Activated CD8-positive, alpha-beta T cell treated with anti-CD3 and anti-CD28 coated beads for 36 hours (primary cell): ENCODE measurements around the gene OR2A5. TPM values are rescaled to one million over a fixed set of nuclear protein-coding genes. Genes with fewer than 3 reads are reported as not detected.

ENCODE experiments used
- ATAC-seq: fragments of 200-7000 bp; cut with Tn5 transposase; one replicate; pipeline ENCODE4 v1.10.0; 2021; ENCODE audit warnings: mild to moderate bottlenecking, moderate library complexity
- CTCF ChIA-PET: fragments of 350-600 bp; sonication (Branson Sonifier 250); formaldehyde crosslinking; loops from one replicate; lab custom pipeline; 2021; ENCODE audit warnings: antibody characterized with exemption; lab: Charles Lee
- POLR2A ChIA-PET: fragments of 350-600 bp; sonication (Branson Sonifier 250); formaldehyde crosslinking; loops from one replicate; lab custom pipeline; 2021; ENCODE audit warnings: antibody characterized with exemption; lab: Charles Lee
- DNase-seq: peaks from one replicate; pipeline ENCODE4 v3.0.0-alpha.2; 2020
- H3K27ac Mint-ChIP-seq: one replicate; pipeline ENCODE4 v1.8.0; 2021; ENCODE audit warnings: mild to moderate bottlenecking, mixed read lengths
- H3K27me3 Mint-ChIP-seq: one replicate; pipeline ENCODE4 v1.8.0; 2021; ENCODE audit warnings: mixed read lengths
- H3K36me3 Mint-ChIP-seq: one replicate; pipeline ENCODE4 v1.8.0; 2021; ENCODE audit warnings: low read depth, mixed read lengths
- H3K4me1 Mint-ChIP-seq: one replicate; pipeline ENCODE4 v1.8.0; 2021; ENCODE audit warnings: low read depth, mixed read lengths
- H3K4me3 Mint-ChIP-seq: one replicate; pipeline ENCODE4 v1.8.0; 2021; ENCODE audit warnings: mild to moderate bottlenecking, moderate library complexity, mixed read lengths
- H3K9me3 Mint-ChIP-seq: one replicate; pipeline ENCODE4 v1.8.0; 2021; ENCODE audit warnings: mixed read lengths
- intact Hi-C: fragments of 100-400 bp; cut with micrococcal nuclease; formaldehyde crosslinking; loops from one replicate; pipeline ENCODE4 v1.10.0; 2022
- total RNA-seq, 2 experiments: library from RNA; stranded (reverse); gene quantifications; one replicate each; pipeline ENCODE4 v1.2.3, GENCODE V29; 2021
- TF ChIP-seq, protein P1 (sequence below): fragments of 200-600 bp; IDR thresholded peaks from one replicate; pipeline ENCODE4 v1.8.0; 2022; ENCODE audit warnings: antibody characterized with exemption, mild to moderate bottlenecking

Gene OR2A5
- total RNA-seq, 2 experiments from 2014 or later: not detected

DNA sequence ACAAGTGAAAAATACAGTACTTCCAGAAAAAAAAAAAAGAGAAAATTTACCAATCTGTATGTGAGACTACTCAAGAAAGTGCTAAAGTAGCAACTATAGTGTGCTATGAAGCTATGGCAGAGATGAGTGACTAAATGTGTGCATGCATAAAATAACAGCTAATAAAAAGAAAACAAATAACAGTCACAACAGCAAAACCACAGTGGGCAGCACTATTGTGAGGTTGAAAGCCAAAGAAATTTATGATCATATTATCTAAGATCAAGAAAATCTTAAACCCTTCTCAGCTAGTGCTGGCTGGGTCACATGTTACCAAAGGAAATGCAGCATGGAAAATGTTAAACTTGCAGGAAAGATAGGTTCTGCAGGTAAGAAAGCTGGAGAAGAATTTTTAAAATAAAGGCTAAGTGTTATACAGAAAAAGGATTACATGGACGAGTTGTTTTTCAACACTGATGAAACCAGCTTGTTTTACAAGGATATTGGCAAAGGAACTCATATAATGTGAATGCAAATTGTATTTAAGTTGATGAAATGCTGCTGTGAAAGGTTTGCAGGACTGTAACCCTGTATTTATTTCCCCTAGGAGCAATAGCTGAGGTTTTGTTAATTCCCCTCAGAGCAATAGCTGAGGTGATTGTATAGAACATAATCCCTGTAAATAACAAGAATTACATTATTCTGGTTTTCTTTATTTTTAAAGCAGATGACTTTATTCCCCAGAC, 15.6 kb upstream of the OR2A5 start:
- H3K4me1 Mint-ChIP-seq: no peaks in the 10 kb centered on the region
- DNase-seq (no peak), ATAC-seq (no peak)
- intact Hi-C loops: no loop called here
- TF ChIP-seq, protein P1, sequence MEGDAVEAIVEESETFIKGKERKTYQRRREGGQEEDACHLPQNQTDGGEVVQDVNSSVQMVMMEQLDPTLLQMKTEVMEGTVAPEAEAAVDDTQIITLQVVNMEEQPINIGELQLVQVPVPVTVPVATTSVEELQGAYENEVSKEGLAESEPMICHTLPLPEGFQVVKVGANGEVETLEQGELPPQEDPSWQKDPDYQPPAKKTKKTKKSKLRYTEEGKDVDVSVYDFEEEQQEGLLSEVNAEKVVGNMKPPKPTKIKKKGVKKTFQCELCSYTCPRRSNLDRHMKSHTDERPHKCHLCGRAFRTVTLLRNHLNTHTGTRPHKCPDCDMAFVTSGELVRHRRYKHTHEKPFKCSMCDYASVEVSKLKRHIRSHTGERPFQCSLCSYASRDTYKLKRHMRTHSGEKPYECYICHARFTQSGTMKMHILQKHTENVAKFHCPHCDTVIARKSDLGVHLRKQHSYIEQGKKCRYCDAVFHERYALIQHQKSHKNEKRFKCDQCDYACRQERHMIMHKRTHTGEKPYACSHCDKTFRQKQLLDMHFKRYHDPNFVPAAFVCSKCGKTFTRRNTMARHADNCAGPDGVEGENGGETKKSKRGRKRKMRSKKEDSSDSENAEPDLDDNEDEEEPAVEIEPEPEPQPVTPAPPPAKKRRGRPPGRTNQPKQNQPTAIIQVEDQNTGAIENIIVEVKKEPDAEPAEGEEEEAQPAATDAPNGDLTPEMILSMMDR: no peak
- no peak overlapping the region for H3K27ac Mint-ChIP-seq
- no peaks in the 10 kb centered on the region for H3K36me3 Mint-ChIP-seq
- H3K9me3 Mint-ChIP-seq: no peaks in the 10 kb centered on the region
- CTCF ChIA-PET: interaction anchor here (0.9 to 1.3 kb wide), 5 partner anchors 9 to 95 kb away, joined by 3 to 4 read pairs (median 3); no protein-coding TSS in a partner anchor
- POLR2A ChIA-PET: no interaction called here
- H3K27me3 Mint-ChIP-seq: peaks cover 24% of the 10 kb centered on the region
- no peak overlapping the region for H3K4me3 Mint-ChIP-seq

DNA sequence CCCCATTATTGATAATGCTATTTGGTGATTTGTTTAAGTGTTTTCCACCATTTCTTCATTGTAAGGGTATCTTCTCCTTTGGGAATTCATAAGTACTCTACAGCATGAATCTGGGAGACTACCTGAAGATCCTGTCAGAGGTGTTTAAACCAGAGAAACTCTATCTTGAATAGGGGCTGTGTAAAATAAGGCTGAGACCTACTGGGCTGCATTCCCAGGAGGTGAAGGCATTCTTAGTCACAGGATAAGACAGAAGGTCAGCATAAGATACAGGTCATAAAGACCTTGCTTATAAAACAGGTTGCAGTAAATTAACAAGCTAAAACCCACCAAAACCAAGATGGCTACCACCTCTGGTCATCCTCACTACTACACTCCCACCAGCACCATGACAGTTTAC, 13.4 kb upstream of the OR2A5 start:
- intact Hi-C loops: no loop called here
- ATAC-seq: no peak
- no peak for DNase-seq
- Mint-ChIP-seq H3K27me3 (peaks cover 27% of the 10 kb centered on the region), H3K36me3 (no peaks in the 10 kb centered on the region), H3K4me1 (no peaks in the 10 kb centered on the region), H3K27ac (no peak overlapping the region), H3K9me3 (no peaks in the 10 kb centered on the region), H3K4me3 (no peak overlapping the region)
- POLR2A ChIA-PET: no interaction called here
- TF ChIP-seq, protein P1: no peak
- CTCF ChIA-PET: no interaction called here

DNA sequence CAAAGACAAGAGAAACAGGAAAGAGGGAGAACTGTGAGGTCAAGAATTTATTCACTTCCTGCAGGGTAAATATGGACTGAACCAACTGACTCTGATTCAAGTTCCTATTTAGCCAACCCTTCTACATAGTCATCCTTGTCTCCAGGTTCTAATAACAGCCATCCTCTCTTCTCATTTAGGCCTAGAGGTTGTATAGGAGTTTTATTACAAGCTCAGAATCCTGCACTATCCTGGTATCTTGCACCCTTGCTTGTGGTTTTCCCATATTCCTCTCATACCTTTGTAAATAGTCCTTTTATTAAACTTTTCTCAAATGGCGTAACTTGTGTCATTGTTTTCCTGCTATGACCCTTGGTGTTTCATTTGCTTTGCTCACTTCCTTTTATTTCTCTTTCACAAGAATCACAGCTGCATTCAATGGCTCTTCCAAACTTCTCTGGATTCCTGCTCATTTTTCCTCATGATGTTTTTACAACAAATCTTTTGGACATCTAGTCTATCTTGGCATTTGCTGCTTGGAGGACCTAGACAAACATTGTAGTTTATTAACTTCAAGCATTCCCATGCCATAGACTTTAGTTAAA, 12.4 kb upstream of the OR2A5 start:
- peaks cover 24% of the 10 kb centered on the region for H3K27me3 Mint-ChIP-seq
- no peak overlapping the region for H3K27ac Mint-ChIP-seq
- CTCF ChIA-PET: no interaction called here
- no peaks in the 10 kb centered on the region for H3K36me3 Mint-ChIP-seq
- intact Hi-C loops: no loop called here
- H3K9me3 Mint-ChIP-seq: no peaks in the 10 kb centered on the region
- H3K4me3 Mint-ChIP-seq: no peak overlapping the region
- DNase-seq: no peak
- TF ChIP-seq, protein P1: no peak
- POLR2A ChIA-PET: no interaction called here
- H3K4me1 Mint-ChIP-seq: no peaks in the 10 kb centered on the region
- ATAC-seq: no peak

DNA sequence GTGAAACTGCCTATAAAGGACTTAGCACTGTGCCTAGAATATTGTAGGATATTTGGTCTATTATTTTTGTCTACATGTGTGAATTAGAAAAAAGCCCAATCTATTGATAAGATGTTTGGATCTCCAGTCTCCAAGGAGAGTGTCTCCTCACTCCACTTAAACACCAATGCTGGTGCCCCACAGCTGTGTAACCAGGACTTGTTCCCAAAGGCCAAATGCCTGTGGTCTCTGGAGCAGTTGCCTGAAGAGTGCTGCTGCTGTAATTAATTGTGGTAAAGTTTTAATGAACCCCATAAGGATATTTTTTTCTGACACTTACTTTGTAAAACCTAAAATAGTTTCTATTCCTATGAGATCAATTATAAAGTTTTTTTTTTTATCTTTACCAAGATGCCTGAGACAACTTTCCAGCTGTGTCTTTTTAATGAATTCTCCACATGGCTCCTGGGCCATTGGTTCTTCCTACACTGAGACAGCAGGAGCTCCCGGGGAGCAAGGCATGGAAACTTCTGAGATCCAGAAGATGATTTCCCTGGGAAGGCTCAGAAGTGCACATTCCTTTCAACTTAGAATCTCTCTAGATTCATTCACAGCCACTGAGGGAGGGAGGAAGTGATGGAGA, 11.2 kb upstream of the OR2A5 start:
- CTCF ChIA-PET: no interaction called here
- no peak for ATAC-seq

More for the DNA sequence above, 11.2 kb upstream of the OR2A5 start:
- H3K4me1 Mint-ChIP-seq: no peaks in the 10 kb centered on the region
- no peaks in the 10 kb centered on the region for H3K36me3 Mint-ChIP-seq
- TF ChIP-seq, protein P1: no peak
- intact Hi-C loops: no loop called here
- DNase-seq: no peak
- H3K9me3 Mint-ChIP-seq: no peaks in the 10 kb centered on the region
- no peak overlapping the region for H3K4me3 Mint-ChIP-seq
- POLR2A ChIA-PET: no interaction called here
- H3K27me3 Mint-ChIP-seq: peaks cover 20% of the 10 kb centered on the region
- no peak overlapping the region for H3K27ac Mint-ChIP-seq
